Forelimb muscle (tissue), 1 donor: Measurements from ENCODE around the gene HIPK3. TPM values are rescaled to one million over a fixed set of nuclear protein-coding genes. Genes with fewer than 3 reads are reported as not detected.
"Not testable (repeated sequence)": the region's sequence is repeated elsewhere in the genome, so short reads cannot be mapped to it uniquely, and the experiment has no call there.

Source experiments
- DNase-seq: peaks from one replicate; pipeline ENCODE4 v3.0.0-alpha.2; 2013; ENCODE audit warnings: low read depth
- polyA plus RNA-seq: library from polyadenylated mRNA; unstranded; fragments of 120-200 nt; gene quantifications from one replicate; pipeline ENCODE4 v1.2.1, GENCODE V29; 2013; ENCODE audit not compliant: insufficient read length

Gene HIPK3
- polyA plus RNA-seq, 1 donor, result 90.6 TPM

- DNase-seq, result peak; percentile 48
Measured at GRCh38 chr11:33258631-33259205, 1.5 kb downstream of the HIPK3 start.

GRCh38 chr11:33259869-33260268 lies 2.7 kb downstream of the HIPK3 start:
- no peak for DNase-seq

- DNase-seq, result not testable (repeated sequence)
Measured at GRCh38 chr11:33261350-33261749, 4.2 kb downstream of the HIPK3 start.

- DNase-seq, result no peak
Measured at GRCh38 chr11:33262011-33262645, 4.9 kb downstream of the HIPK3 start.

GRCh38 chr11:33263549-33263948 lies 6.4 kb downstream of the HIPK3 start:
- no peak for DNase-seq

GRCh38 chr11:33264926-33265325 lies 7.7 kb downstream of the HIPK3 start:
- DNase-seq, result no peak

GRCh38 chr11:33266393-33267215 lies 9.4 kb downstream of the HIPK3 start:
- DNase-seq, result no peak

GRCh38 chr11:33268945-33269540 lies 11.9 kb downstream of the HIPK3 start:
- no peak for DNase-seq

GRCh38 chr11:33269822-33270221 lies 12.6 kb downstream of the HIPK3 start:
- DNase-seq, result no peak

GRCh38 chr11:33271059-33271458 lies 13.9 kb downstream of the HIPK3 start:
- no peak for DNase-seq

- no peak for DNase-seq
Measured at GRCh38 chr11:33272338-33273107, 15.3 kb downstream of the HIPK3 start.

- DNase-seq, result no peak
Measured at GRCh38 chr11:33273656-33274055, 16.5 kb downstream of the HIPK3 start.

GRCh38 chr11:33280411-33280810 lies 23.2 kb downstream of the HIPK3 start:
- DNase-seq, result no peak

- no peak for DNase-seq
Measured at GRCh38 chr11:33281758-33282157, 24.6 kb downstream of the HIPK3 start.

- DNase-seq, result no peak
Measured at GRCh38 chr11:33284818-33285217, 27.6 kb downstream of the HIPK3 start.

GRCh38 chr11:33290319-33290718 lies 33.1 kb downstream of the HIPK3 start:
- DNase-seq, result no peak

- no peak for DNase-seq
Measured at GRCh38 chr11:33291004-33291777, 34.0 kb downstream of the HIPK3 start.

- no peak for DNase-seq
Measured at GRCh38 chr11:33292311-33292710, 35.1 kb downstream of the HIPK3 start.

GRCh38 chr11:33294224-33294623 lies 37.0 kb downstream of the HIPK3 start:
- DNase-seq, result no peak

GRCh38 chr11:33294797-33295196 lies 37.6 kb downstream of the HIPK3 start:
- no peak for DNase-seq

- no peak for DNase-seq
Measured at GRCh38 chr11:33296695-33297094, 39.5 kb downstream of the HIPK3 start.
